GM18868 (cell line): ENCODE results near the gene OR2T35.
"Not testable (repeated sequence)": the region's sequence is repeated elsewhere in the genome, so short reads cannot be mapped to it uniquely, and the experiment has no call there.

Experiments used
- ATAC-seq: cut with Tn5 transposase; IDR thresholded peaks from one replicate; pipeline ENCODE4 v1.9.1; 2021; ENCODE audit warnings: mild to moderate bottlenecking, moderate library complexity; ENCODE audit not compliant: unreplicated experiment

The OR2T35 gene, protein sequence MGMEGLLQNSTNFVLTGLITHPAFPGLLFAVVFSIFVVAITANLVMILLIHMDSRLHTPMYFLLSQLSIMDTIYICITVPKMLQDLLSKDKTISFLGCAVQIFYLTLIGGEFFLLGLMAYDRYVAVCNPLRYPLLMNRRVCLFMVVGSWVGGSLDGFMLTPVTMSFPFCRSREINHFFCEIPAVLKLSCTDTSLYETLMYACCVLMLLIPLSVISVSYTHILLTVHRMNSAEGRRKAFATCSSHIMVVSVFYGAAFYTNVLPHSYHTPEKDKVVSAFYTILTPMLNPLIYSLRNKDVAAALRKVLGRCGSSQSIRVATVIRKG

DNA sequence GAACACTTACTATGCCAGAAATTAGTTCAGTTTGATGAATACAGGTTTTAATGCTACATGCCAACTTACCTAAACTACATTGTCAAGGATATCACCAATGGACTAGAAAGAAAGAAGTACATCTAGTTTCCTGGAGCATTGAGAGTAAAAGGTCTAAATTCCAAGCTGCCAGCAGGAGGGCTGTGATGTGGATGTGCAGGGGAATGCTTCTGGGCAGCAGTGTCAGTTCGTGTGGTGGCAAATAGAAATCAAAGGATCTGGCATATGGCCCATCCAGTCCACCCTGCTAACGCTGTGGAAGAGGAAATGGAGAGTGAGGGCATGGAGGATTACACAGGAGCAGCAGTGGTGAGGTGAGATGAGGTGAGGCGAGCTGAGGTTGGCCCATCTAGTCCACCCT, at the start of gene OR2T35:
Gene OR2T35, minus strand, starts transcription at position 101 of the 400 bp plus-strand sequence. CDS start 6,020 bp downstream, outside the sequence.
- not testable (repeated sequence) for ATAC-seq

DNA sequence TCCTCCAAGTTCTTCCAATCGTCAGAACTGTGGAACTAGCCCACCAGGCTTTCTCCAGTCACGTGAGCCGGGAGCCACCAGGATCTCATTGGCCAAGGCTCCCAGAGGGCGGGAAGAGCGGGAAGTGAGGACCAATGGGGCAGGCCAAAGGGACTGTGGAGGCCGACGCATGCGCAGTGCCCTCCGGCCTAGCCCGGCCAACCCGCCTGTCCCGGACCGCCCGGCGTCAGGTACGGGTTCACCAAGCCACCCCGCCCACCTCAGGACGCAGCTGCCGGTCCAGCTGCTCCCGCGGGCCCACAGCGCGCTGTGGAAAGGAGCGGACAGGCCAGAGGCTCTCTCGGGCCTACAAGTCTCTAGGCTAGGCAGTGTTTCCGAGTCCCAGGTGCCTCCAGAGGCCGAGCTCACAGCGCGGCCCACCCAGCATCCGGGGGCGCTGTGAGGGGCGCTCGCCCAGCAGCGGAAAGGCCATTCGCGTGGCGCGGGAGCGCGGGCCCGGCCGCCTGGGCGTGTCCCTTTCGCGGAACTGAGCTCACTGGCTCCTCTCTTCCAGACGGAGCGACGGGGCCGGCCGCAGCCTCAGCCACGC, 46.6 kb upstream of the OR2T35 start:
- ATAC-seq, result no peak

DNA sequence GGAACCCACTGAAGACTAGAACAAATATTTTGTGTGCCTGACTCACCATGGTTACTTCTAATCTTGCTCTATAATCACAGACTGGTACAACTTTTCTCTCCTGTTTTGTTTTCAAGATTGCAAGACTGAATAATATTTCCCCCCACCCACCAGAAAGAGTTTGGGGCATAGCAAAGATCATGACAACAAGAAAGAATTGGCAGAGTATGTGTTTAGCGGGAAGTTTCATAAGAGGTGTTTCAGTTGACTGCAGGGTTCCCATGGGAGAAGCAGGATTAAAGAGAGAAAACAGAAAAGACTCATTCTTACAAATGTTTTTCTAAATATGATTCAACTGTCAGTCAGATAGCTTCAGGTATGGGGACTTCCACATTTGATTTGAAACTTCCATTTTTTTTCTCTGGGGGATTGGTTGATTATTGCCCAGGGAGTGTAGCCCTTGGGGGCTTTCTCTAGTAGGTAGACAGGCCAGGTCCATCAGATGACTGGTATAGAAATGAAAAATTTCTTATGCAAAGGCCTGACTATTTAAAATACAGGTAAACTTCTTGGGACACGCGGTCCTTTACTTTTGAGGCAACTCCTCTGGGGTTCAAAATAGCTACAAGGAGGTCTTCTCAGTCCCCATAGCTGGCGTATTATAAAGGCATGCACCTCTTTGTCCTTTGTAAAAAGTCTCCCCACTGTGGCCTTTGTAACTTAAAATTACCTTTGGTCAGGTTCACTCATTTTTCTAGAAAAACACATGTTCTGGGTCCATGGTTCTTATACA, 43.6 kb upstream of the OR2T35 start:
- peak; percentile 80 for ATAC-seq

DNA sequence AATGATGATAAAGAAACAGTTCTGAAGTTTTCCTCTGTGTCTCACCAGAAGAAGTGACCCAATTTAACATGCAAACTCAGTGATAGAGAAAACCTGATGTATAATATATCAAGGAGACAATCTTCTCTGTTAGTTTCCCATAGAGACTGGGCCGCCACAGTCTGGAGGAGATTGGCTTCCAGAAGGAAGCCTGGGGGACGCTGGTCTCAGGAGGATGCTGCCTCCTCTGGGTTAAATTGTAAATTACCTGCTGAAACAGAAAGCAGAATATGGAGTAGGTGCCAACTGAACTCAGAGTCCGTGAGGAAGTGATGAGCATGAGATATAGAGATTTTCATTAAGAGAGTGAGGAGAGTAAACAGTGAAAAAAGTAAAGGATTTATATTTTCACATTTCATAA, 41.7 kb upstream of the OR2T35 start:
- ATAC-seq, result peak; percentile 71

DNA sequence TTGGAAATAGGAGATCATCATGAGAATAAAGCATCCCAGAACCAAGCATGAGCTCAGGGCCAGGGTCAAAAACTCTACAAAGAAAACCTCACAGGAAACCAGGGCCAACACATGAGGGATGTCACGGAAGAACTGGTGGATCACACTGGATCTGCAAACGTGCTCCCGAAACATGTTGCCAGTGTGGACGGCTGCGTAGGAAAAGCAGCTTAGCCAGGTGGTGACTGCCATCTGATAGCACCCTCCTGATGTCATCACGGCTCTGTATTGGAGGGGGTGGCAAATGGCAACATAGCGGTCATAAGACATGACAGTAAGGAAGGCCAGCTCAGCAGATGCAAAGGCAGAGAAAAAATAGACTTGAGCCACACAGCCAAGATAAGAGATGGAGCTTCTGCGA, 36.6 kb upstream of the OR2T35 start:
- no peak for ATAC-seq

DNA sequence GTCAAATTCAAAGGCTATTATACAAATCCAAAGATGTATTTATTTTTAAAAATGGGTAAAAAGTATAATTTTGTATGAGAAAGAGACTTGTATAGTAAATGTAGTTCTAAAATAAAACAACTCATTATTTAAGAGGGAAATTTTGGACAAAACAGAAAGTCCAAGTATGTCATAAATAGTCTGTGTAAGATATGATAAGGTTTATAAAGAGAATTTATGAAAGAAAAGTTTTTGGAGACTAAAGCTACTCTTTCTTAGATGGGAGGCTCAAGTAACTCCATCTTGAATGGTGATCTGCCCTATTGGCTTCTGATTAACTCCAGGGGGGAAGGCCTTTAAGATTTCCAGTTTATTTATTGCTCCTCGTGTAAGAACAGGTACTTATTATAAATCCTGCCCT, 24.9 kb upstream of the OR2T35 start:
- ATAC-seq, result no peak

DNA sequence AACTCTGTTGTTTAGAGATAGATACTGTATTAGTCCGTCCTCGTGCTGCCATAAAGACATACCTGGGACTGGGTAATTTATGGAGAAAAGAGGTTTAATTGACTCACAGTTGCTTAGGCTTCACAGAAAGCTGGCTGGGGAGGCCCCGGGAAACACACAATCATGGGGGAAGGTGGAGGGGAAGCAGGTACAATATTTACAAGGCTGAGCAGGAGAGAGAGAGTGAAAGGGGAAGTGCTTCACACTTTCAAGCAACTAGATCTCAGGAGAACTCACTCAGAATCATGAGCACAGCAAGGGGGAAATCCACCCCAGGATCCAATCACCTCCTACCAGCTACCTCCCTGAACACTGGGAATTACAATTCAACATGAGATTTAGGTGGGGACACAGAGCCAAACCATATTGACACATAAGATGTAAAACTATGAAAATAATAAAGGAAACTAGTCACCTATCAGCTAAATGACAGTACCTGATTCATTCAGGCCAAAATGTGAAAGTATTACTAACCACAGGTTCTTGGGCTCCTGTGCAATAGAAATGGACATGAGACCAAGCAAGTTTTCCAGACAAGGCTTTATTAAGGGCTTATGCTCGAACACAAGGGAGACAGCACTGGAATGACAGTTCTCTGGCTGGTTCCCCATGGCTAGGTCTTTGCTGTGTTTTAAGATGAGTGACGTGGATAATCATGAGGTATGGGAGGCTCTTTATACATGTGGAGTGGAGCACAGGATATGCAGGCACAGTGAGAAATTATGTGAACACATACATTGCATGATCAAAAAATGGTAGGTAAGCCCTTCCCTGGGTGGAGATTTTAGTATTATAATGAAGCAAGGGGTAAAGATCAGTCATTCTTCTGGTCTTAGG, 18.6 kb upstream of the OR2T35 start:
- ATAC-seq, result peak; percentile 97

DNA sequence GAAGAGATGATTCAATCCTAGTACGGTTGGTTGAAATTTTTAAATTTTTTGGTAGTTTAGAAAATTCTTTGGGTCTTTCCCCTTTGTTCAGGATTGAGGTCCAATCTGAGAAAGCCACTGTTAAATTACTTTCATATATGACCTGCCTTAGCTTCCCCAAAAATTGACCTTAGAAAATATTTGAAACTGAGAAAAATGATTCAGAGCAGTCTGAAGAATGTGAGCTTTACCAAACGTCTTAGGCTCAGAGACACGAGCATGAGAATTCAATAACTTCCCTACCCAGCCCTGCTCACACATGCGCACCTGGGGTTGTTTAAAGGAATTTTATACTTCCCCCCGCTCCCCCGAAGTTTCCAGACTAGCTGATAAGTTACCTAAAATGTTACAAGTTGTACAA, 11.7 kb upstream of the OR2T35 start:
- peak; percentile 63 for ATAC-seq

DNA sequence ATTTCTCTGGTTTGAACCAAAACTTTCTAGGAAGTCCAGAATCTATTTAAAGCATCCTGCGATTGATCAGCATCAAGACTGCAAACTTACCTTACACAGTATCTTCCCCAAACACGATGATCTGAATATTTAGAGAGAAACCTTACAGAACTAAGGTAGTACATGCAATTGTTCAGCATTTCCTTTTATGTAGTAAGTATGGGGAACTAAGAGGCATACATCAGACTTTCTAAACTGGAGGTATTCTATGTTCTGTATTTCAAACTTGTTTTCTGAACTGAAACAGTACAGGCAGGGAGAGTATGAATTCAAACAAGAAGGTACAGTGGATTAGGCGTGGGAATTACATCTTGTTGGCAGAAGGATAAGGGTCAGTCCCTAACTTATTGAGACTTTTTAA, 10.3 kb upstream of the OR2T35 start, which contains the start of gene OR2T27:
Gene OR2T27, minus strand, starts transcription at position 175 of the 400 bp plus-strand sequence. CDS start 4,644 bp downstream, outside the sequence.
- ATAC-seq, result peak; percentile 57

DNA sequence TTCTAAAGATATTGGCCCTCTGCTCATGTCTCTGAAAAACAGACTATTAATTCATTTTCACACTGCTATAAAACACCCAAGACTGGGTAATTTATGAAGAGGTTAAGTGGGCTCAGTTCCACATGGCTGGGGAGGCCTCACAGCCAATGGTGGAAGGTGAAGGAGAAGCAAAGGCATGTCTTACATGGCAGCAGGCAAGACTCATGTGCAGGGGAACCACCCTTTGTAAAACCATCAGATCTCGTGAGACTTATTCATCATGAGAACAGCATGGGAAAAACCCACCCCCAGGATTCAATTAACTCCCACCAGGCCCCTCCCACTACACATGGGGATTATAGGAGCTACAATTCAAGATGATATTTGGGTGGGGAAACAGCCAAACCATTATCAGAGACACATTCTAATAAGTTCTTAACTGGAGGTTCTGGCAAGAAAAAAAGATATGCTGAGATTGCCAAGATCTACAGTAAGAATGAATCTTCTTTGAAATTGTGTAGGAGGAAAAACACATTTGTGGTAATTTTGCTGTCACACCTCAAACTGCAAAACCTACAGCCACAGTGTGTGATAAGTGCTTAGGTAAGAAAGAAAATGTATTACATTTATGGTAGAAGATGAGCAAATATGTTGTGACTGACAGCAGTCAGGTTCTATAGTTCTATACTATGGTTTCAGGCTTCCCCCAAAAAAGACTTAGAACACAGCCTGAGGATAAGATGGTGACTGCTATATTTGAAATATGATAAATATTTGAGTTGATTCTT, 3.9 kb upstream of the OR2T35 start:
- ATAC-seq, result not testable (repeated sequence)

DNA sequence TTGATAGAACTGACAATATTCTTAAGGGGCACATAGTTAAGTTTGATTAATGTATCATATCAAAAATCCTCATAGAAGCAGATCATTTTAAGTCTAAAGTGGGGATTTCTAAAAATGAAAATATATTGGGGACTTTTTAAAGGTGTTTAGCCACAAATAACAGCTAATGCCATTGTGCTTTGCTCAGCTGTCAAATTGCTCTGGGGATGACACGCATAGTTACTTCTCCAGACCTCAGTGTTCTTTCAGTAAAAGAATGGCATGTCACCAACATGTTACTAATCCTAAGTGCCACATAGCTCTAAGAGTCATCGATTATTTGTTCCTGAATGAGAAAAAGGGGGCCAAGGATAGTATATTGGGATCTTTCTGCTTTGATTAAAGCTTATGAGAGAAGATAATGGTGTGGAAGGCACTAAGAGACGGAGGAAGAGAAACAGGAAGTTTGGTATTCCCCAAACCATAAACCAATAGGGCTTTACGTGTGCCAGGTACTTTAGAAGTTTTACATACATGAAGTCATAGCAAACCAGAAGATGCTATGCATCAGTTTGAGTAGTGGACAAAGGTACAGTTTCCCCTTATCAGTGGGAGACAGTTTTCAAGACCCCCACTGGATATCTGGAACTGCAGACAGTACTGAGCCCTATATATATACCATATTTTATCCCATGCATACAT, 2.0 kb downstream of the OR2T35 start:
- peak; percentile 75 for ATAC-seq

DNA sequence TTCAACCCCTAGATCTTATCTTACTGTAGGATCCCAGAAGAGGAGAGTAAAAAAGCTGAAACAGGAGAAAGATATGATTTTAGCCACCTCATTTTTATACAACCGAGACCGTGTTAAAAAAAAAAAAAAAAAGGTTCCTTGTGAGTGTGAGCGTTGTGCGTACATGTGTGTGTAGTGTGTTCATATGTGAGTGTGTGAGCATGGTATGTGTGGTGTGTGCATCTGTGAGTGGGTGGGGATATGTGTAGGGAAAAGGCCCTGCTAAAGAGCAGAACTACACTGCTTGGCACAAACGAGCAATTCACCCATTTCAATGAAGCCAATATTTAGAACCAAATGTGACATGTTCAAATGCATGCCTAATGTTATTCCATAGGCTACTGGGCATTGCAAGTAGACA, 3.5 kb downstream of the OR2T35 start:
- peak; percentile 2 for ATAC-seq

DNA sequence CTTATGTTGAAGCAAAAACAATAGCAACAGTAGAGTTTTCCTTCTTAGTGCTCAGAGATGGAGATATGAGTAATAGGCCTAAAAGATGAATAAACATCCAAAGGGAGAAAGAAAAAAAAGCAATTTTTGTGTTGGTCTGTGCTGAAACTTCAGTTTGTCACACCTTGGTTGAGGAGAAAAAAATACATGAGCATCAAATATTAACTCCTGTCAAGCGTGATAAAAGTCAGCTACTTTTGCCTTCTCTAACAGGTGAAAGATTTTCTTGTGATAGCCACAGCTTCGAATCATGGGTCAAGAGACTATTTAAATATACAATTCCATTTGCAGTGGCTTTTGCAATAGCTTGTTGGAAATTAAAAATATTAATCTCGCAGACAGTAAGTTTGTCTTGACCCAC, 4.2 kb downstream of the OR2T35 start:
- peak; percentile 40 for ATAC-seq

DNA sequence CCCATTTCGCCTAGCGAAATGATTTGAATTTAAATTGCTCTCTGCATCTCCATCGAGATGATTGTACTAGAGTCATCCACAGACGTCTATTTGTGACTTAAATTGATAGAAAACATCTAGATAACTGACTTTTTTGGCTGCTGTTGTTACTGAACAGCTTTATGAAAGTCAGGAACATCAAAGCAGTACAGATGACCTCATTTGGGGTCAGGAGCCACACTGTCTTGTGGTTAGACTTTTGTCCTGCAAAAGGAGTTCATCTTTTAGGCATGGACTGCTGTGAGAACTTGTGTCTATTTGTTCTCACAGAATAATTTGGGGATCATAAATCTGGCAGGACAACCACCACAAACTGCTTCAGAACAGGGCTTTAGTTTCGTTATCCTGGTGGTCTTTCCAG, 5.4 kb downstream of the OR2T35 start:
- not testable (repeated sequence) for ATAC-seq

DNA sequence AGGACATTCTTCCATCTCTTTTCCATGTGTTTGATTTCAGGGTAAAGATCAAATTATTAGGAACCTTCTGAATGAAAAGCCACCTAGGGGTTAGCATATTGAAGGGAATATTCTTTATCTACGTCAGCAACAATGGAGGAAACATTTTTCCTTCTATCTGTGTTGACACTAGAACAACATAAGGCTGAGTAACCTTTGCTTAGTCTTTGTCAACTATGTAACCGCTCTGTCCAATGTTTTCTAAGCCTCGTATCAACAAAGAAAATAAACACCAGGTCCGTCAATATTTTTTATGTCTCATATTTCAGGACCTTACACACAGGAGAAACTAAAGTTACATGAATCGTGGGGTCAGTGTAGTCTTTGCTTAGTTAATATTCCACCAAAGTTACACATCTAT, 8.5 kb downstream of the OR2T35 start:
- not testable (repeated sequence) for ATAC-seq

DNA sequence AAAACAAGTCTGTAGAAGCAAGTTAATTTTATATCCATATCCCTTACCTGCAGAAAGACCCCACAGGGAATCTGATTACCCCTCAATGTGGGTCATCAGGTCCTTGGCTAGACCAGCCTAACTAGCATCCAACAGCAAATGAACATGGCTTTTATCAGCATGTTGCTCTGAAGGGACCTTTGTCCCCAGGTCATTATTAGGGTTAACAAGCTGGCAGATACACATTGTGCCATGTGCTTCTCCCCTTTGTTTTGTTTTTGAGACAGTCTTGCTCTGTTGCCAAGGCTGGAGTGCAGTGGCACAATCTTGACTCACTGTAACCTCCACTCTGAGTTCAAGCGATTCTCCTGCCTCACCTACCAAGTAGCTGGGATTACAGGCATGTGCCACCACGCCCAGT, 10.1 kb downstream of the OR2T35 start, which contains the start of gene OR2T11:
Gene OR2T11, minus strand, starts transcription at position 101 of the 400 bp plus-strand sequence. CDS start 7,963 bp downstream, outside the sequence.
- ATAC-seq, result not testable (repeated sequence)

DNA sequence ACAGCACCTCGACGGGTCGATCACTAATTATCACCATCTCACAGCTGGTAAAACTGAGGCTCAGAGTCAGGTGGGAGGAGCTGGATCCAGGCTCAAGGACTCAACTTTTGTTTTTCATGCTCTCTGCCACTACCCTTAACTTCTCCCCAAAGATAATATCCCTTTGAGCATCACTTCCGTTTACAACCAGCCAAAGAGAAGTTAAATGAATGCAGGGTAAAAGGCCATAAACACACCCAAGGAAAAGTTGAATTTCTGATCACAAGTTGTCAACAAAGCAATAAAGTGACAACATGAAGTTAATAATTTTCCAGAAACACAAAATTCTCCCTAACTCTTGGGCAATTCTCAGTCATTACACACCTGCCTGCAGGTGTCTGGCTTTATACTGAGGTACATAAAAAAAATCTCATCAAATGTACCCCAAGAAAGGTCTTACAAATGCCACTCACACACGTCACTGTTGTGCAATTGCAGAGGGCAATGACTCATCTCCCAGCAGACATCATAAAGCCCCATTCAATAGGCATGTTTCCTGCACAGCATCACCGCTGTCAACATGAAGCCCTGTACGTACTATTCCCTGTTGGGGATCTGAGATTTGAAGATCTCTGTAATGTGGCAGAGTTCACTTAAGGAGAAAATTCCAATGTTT, 13.6 kb downstream of the OR2T35 start:
- ATAC-seq, result no peak

DNA sequence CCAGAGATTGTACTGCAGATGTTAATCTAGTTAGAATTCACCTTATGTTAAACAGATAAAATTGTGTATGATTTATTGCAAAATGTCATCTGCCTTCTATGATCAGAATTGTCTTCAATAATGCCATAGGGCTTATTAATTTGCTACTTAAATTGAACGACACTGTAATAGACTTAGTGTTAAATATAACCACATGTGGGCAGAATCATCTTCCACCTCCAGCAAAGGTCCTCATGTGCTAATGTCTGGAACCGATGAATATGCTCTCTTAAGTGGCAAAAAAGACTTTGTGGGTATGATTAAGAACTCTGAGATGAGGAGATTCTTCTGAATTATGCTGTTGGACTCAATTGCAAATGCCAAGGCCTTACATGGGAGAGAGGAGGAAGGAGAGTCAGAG, 14.5 kb downstream of the OR2T35 start:
- ATAC-seq, result no peak
